B cell (primary cell): Measurements from ENCODE around the gene NRDC.

Source experiments
- CTCF ChIP-seq: fragments of 200-600 bp; IDR thresholded peaks from one replicate; pipeline ENCODE4 v1.8.0; 2022; ENCODE audit warnings: antibody characterized with exemption, mild to moderate bottlenecking
- EZH2 ChIP-seq: IDR thresholded peaks from 2 replicates; pipeline ENCODE4 v1.6.1; 2012; ENCODE audit warnings: borderline replicate concordance, low read depth, mild to moderate bottlenecking, moderate library complexity, low read length; ENCODE audit not compliant: insufficient read depth, poor library complexity, severe bottlenecking

GRCh38 chr1:51859333-51859732 lies 19.2 kb downstream of the NRDC start:
- TF ChIP-seq CTCF, result no peak
- no peak for TF ChIP-seq EZH2
